A673 (cell line): ENCODE measurements around the gene SCAI. TPM values are rescaled to one million over a fixed set of nuclear protein-coding genes. Genes with fewer than 3 reads are reported as not detected.
"Not testable (repeated sequence)": the region's sequence is repeated elsewhere in the genome, so short reads cannot be mapped to it uniquely, and the experiment has no call there.

Experiments
- BruUV-seq: library from RNA; stranded (reverse); fragments of 400-500 nt; replicated peaks from 2 replicates; lab custom pipeline; 2021; lab: Mats Ljungman, UMichigan
- CTCF ChIA-PET: fragments of 300-600 bp; sonication (Branson Sonifier 250); formaldehyde crosslinking; loops from one replicate; lab custom pipeline; 2022; ENCODE audit warnings: antibody characterized with exemption; lab: Charles Lee
- POLR2A ChIA-PET: fragments of 300-600 bp; sonication (Branson Sonifier 250); formaldehyde crosslinking; loops from one replicate; lab custom pipeline; 2022; ENCODE audit warnings: antibody characterized with exemption; ENCODE audit not compliant: low non-redundant PET; lab: Charles Lee
- DNase-seq: peaks from one replicate; pipeline ENCODE4 v3.0.0-alpha.2; 2015; ENCODE audit warnings: low spot score
- H3K27ac ChIP-seq: fragments of 200-600 bp; sonication (generic); 2 replicates; pipeline ENCODE4 v1.5.1; 2016; ENCODE audit warnings: mixed run types, low read depth, mild to moderate bottlenecking, mixed read lengths, antibody characterized with exemption, low read length; ENCODE audit not compliant: poor library complexity, severe bottlenecking
- H3K27me3 ChIP-seq: fragments of 200-600 bp; sonication (generic); replicated peaks from 2 replicates; pipeline ENCODE4 v1.6.1; 2017; ENCODE audit warnings: mixed run types, low read depth, mild to moderate bottlenecking, mixed read lengths, antibody characterized with exemption, low read length; ENCODE audit not compliant: insufficient read depth, poor library complexity
- H3K36me3 ChIP-seq: fragments of 200-600 bp; sonication (generic); 2 replicates; pipeline ENCODE4 v1.6.1; 2016; ENCODE audit warnings: mixed run types, mild to moderate bottlenecking, mixed read lengths, antibody characterized with exemption, low read length; ENCODE audit not compliant: insufficient read depth, poor library complexity, severe bottlenecking
- H3K4me1 ChIP-seq: fragments of 200-600 bp; sonication (generic); 2 replicates; pipeline ENCODE4 v1.6.1; 2017; ENCODE audit warnings: mixed run types, mild to moderate bottlenecking, mixed read lengths, antibody characterized with exemption, low read length; ENCODE audit not compliant: insufficient read depth, poor library complexity, severe bottlenecking
- H3K4me3 ChIP-seq: fragments of 200-600 bp; sonication (generic); 2 replicates; pipeline ENCODE4 v1.5.1; 2016; ENCODE audit warnings: low read depth, mixed run types, mild to moderate bottlenecking, mixed read lengths, low read length; ENCODE audit not compliant: poor library complexity, severe bottlenecking
- H3K9me3 ChIP-seq: fragments of 200-600 bp; sonication (generic); 2 replicates; pipeline ENCODE4 v1.6.1; 2016; ENCODE audit warnings: mixed run types, low read depth, mild to moderate bottlenecking, mixed read lengths, antibody characterized with exemption, low read length; ENCODE audit not compliant: poor library complexity, severe bottlenecking
- CTCF ChIP-seq: fragments of 300-800, 200-600 bp; sonication (generic); conservative IDR thresholded peaks from 2 replicates; pipeline ENCODE4 v1.5.1; 2017; ENCODE audit warnings: low read depth, mild to moderate bottlenecking, antibody characterized with exemption, low read length, moderate library complexity, mixed read lengths
- EZH2 ChIP-seq: fragments of 200-600 bp; sonication (generic); IDR thresholded peaks from 2 replicates; pipeline ENCODE4 v1.6.1; 2017; ENCODE audit warnings: borderline replicate concordance, low read depth, mild to moderate bottlenecking, mixed read lengths, antibody characterized with exemption, low read length; ENCODE audit not compliant: poor library complexity, severe bottlenecking
- intact Hi-C: fragments of 100-400 bp; cut with micrococcal nuclease; formaldehyde crosslinking; loops from one replicate; pipeline ENCODE4 v1.10.0; 2022; ENCODE audit not compliant: unreplicated experiment
- total RNA-seq: library from RNA; stranded (reverse); gene quantifications from 2 replicates; pipeline ENCODE4 v1.2.3, GENCODE V29; 2021

Gene SCAI
- total RNA-seq, 1 experiment from 2014 or later: 14.1 TPM

- H3K9me3 ChIP-seq: peaks cover 8% of the 10 kb centered on the region
- no peaks in the 10 kb centered on the region for H3K4me1 ChIP-seq
- POLR2A ChIA-PET: no interaction called here
- BruUV-seq: no TSS peak
- no peaks in the 10 kb centered on the region for H3K27me3 ChIP-seq
- TF ChIP-seq EZH2 (no peak), CTCF (no peak)
- intact Hi-C loops: no loop called here
- no peak overlapping the region for H3K4me3 ChIP-seq
- no peak for DNase-seq
- H3K36me3 ChIP-seq: no peaks in the 10 kb centered on the region
- CTCF ChIA-PET: interaction anchor here (0.7 kb wide), 1 partner anchor 16 kb away, joined by 3 read pairs; no protein-coding TSS in a partner anchor
- no peak overlapping the region for H3K27ac ChIP-seq
Measured at GRCh38 chr9:125085703-125086477, 57.4 kb downstream of the SCAI start.

GRCh38 chr9:125082197-125082596 is 61.1 kb downstream of the SCAI start:
- H3K4me1 ChIP-seq, intact Hi-C loops, POLR2A ChIA-PET, H3K27ac ChIP-seq, H3K4me3 ChIP-seq, H3K27me3 ChIP-seq, CTCF ChIA-PET, H3K36me3 ChIP-seq, BruUV-seq, DNase-seq, H3K9me3 ChIP-seq: not testable (repeated sequence)

- H3K27ac ChIP-seq, CTCF ChIA-PET, H3K36me3 ChIP-seq, DNase-seq, H3K4me1 ChIP-seq, intact Hi-C loops, H3K27me3 ChIP-seq, H3K9me3 ChIP-seq, H3K4me3 ChIP-seq, POLR2A ChIA-PET, BruUV-seq: not testable (repeated sequence)
Measured at GRCh38 chr9:125080797-125081196, 62.5 kb downstream of the SCAI start.

- no peak for DNase-seq
- BruUV-seq: no TSS peak
- TF ChIP-seq CTCF: no peak
- TF ChIP-seq EZH2: no peak
- Histone ChIP-seq H3K27ac (no peak overlapping the region), H3K4me3 (no peak overlapping the region), H3K9me3 (peaks cover 8% of the 10 kb centered on the region), H3K4me1 (no peaks in the 10 kb centered on the region), H3K27me3 (no peaks in the 10 kb centered on the region), H3K36me3 (no peaks in the 10 kb centered on the region)
- CTCF ChIA-PET: no interaction called here
- intact Hi-C loops: no loop called here
- POLR2A ChIA-PET: no interaction called here
Measured at GRCh38 chr9:125079931-125080330, 63.4 kb downstream of the SCAI start.
